Neutrophil (primary cell): ENCODE measurements around the gene TMEM253.
A peak's percentile ranks its signal among the peaks of the same experiment; 100 is the strongest.

Source experiments
- H3K27ac ChIP-seq: fragments of 200-600 bp; sonication (generic); 2 replicates; pipeline ENCODE4 v1.5.1; 2016; ENCODE audit warnings: mild to moderate bottlenecking, moderate library complexity
- H3K27me3 ChIP-seq: fragments of 200-600 bp; sonication (generic); 2 replicates; pipeline ENCODE4 v1.6.0; 2016; ENCODE audit warnings: mild to moderate bottlenecking
- H3K36me3 ChIP-seq: fragments of 200-600 bp; sonication (generic); 2 replicates; pipeline ENCODE4 v1.5.1; 2017
- H3K4me1 ChIP-seq, 2 experiments: fragments of 200-600 bp in 1 of 2; sonication (generic) in 1 of 2; 1 replicate in 1 of 2; 2 replicates in 1 of 2; pipeline versions ENCODE4 v1.5.1 to v1.6.1; 2013 to 2016; ENCODE audit warnings: low read depth in 1 of 2, low read length in 1 of 2, mild to moderate bottlenecking in 1 of 2, moderate library complexity in 1 of 2; ENCODE audit not compliant: control insufficient read depth in 1 of 2, insufficient read depth in 1 of 2
- H3K4me3 ChIP-seq, 2 experiments: fragments of 200-600 bp in 1 of 2; sonication (generic) in 1 of 2; 1 replicate in 1 of 2; 2 replicates in 1 of 2; pipeline ENCODE4 v1.5.1; 2013 to 2016; ENCODE audit warnings: low read depth in 1 of 2, low read length in 1 of 2, mild to moderate bottlenecking in 1 of 2, moderate library complexity in 1 of 2
- H3K9me3 ChIP-seq: fragments of 200-600 bp; sonication (generic); 2 replicates; pipeline ENCODE4 v1.5.1; 2016
- TF ChIP-seq, protein P1 (sequence below): fragments of 200-600 bp; sonication (generic); IDR thresholded peaks from 2 replicates; pipeline ENCODE4 v1.5.1; 2016; ENCODE audit warnings: antibody characterized with exemption

Gene TMEM253

DNA sequence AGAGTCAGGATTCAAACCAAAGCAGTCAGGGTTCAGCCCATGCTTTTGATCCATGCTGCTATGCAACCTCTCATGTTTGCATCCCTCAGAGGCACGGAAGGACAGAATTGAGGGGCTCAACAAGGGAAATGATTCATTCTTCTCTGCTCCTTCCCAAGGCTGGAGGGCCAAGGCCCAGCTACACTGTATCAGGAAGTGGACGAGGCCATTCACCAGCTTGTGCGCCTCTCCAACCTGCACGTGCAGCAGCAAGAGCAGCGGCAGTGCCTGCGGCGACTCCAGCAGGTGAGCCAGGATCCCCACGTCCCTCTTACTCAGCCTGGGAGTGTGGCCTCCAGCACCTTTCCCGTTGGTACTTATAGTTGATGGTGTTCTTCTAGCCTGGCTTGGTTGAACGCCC, 22.1 kb upstream of the TMEM253 start:
- H3K27me3 ChIP-seq, result no peaks in the 10 kb centered on the region
- TF ChIP-seq, protein P1, sequence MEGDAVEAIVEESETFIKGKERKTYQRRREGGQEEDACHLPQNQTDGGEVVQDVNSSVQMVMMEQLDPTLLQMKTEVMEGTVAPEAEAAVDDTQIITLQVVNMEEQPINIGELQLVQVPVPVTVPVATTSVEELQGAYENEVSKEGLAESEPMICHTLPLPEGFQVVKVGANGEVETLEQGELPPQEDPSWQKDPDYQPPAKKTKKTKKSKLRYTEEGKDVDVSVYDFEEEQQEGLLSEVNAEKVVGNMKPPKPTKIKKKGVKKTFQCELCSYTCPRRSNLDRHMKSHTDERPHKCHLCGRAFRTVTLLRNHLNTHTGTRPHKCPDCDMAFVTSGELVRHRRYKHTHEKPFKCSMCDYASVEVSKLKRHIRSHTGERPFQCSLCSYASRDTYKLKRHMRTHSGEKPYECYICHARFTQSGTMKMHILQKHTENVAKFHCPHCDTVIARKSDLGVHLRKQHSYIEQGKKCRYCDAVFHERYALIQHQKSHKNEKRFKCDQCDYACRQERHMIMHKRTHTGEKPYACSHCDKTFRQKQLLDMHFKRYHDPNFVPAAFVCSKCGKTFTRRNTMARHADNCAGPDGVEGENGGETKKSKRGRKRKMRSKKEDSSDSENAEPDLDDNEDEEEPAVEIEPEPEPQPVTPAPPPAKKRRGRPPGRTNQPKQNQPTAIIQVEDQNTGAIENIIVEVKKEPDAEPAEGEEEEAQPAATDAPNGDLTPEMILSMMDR, result no peak
- no peaks in the 10 kb centered on the region for H3K9me3 ChIP-seq
- H3K36me3 ChIP-seq, result peaks cover 48% of the 10 kb centered on the region
- H3K27ac ChIP-seq, result no peak overlapping the region
- H3K4me3 ChIP-seq, result no peak overlapping the region
- H3K4me1 ChIP-seq, result peaks cover 6 to 10% of the 10 kb centered on the region in 2 experiments

DNA sequence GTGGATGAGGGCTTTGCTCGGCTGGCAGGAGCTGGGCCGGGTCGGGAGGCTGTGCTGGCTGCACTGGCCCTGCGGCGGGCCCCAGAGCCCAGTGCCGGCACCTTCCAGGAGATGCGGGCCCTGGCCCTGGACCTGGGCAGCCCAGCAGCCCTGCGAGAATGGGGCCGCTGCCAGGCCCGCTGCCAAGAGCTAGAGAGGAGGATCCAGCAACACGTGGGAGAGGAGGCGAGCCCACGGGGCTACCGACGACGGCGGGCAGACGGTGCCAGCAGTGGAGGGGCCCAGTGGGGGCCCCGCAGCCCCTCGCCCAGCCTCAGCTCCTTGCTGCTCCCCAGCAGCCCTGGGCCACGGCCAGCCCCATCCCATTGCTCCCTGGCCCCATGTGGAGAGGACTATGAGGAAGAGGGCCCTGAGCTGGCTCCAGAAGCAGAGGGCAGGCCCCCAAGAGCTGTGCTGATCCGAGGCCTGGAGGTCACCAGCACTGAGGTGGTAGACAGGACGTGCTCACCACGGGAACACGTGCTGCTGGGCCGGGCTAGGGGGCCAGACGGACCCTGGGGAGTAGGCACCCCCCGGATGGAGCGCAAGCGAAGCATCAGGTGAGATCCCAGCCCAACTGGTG, 19.2 kb upstream of the TMEM253 start:
- Histone ChIP-seq H3K27me3 (no peaks in the 10 kb centered on the region), H3K4me1 (peaks cover 35 to 39% of the 10 kb centered on the region in 2 experiments), H3K36me3 (peaks cover 45% of the 10 kb centered on the region), H3K9me3 (no peaks in the 10 kb centered on the region), H3K27ac (no peak overlapping the region), H3K4me3 (no peak overlapping the region)
- TF ChIP-seq, protein P1, result no peak

DNA sequence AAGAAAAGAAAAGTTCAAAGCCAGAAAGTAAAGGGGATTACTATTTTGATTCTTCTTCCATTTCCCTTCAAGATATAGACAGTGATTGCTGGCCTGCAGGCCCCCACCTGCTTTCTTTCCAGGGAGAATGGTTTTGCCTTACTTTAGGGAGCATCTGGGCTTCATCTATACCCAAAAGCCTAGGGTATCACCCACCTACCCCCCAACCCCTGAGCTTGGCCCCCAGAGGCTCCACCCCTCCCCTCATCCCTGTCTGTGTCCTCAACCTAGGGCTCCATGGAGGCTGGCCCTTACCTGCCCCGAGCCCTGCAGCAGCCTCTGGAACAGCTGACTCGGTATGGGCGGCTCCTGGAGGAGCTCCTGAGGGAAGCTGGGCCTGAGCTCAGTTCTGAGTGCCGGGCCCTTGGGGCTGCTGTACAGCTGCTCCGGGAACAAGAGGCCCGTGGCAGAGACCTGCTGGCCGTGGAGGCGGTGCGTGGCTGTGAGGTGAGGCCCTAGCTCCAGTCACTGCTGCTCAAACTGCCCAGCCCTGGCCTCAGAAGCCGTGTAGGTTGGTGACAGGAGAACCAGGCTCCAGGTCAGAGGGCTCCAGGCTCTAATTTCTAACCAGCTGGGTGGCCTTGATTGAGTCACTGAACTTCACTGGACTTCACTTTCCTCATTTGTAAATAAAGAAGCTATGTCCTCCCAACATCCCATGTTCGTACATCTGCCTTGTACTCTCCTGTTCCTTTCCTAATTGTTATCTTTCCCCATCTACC, 17.1 kb upstream of the TMEM253 start:
- no peaks in the 10 kb centered on the region for H3K27me3 ChIP-seq
- peaks cover 56 to 60% of the 10 kb centered on the region in 2 experiments for H3K4me1 ChIP-seq
- no peak overlapping the region for H3K4me3 ChIP-seq
- no peaks in the 10 kb centered on the region for H3K9me3 ChIP-seq
- peak overlapping the region; percentile 97 for H3K27ac ChIP-seq
- peaks cover 34% of the 10 kb centered on the region for H3K36me3 ChIP-seq
- TF ChIP-seq, protein P1, result no peak

DNA sequence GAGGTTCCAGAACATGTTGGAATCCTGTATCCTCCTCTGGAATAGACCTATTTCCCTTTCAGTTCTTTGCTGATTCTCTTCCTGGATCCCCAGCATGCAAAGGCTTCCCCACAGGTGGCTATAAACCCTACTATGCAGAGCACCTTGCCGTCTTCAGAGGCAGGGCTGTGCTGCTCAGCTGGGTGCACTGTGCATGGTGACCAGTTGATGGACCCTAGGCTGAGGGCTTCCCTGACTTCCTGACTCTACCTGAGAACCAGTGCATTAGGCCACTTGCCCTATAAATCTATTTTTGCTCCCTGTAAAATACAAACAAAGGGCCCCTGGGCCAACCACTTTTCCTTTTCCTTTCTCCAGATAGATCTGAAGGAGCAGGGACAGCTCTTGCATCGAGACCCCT, 16.5 kb upstream of the TMEM253 start:
- H3K4me3 ChIP-seq, result peak overlapping the region in 1 of 2 experiments; percentile 71
- H3K36me3 ChIP-seq, result peaks cover 37% of the 10 kb centered on the region
- no peaks in the 10 kb centered on the region for H3K9me3 ChIP-seq
- no peaks in the 10 kb centered on the region for H3K27me3 ChIP-seq
- TF ChIP-seq, protein P1, result no peak
- peak overlapping the region; percentile 97 for H3K27ac ChIP-seq
- H3K4me1 ChIP-seq, result peaks cover 56 to 63% of the 10 kb centered on the region in 2 experiments

DNA sequence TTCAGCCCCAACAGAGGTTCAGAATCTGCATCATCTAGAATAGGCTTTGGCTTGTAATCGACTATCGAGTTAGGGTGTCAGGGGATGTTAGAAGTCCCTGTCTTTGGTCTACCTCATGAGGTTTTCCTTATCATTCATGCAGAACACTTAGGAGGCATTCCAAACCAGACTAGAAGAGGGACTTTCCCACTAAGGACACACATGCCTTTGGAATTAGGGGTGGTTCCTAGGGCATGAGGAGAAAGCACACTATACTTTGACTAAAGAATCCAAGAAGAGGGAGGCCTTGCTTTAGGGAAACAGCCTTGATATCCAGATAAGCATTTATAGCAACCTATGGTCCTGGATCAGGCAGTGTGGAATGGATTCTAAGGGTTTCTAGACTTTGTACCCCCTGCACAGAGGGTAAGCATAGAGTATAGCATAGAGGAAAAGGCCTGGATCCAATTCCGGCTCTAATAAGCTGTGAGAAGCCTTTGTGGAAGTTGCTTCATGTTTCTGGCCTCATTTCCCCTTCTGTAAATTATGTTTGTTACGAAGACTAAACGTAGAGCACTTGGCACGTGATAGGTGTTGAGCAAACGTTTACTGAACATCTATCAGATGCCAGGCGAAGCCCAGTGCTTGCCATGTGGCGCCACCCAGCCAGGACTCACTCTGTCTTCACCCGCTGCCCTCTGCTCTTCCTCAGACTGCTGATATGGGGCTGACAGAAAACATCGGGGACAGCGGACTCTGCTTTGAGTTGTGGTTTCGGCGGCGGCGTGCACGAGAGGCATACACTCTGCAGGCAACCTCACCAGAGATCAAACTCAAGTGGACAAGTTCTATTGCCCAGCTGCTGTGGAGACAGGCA, 15.6 kb upstream of the TMEM253 start:
- Histone ChIP-seq H3K27ac (peak overlapping the region; percentile 97), H3K9me3 (no peaks in the 10 kb centered on the region), H3K4me1 (peaks cover 50 to 58% of the 10 kb centered on the region in 2 experiments), H3K27me3 (no peaks in the 10 kb centered on the region), H3K36me3 (peaks cover 40% of the 10 kb centered on the region), H3K4me3 (peak overlapping the region; percentile 60 to 71)
- TF ChIP-seq, protein P1, result peak; percentile 14
